HepG2 (cell line): ENCODE data around the gene TTYH1. TPM values are rescaled to one million over a fixed set of nuclear protein-coding genes. Genes with fewer than 3 reads are reported as not detected.

Experiments used
- FOXP1 ChIP-seq, 2 experiments: fragments of 450-650 bp in 1 of 2; IDR thresholded peaks; 2 replicates each; pipeline ENCODE4 v1.6.1; 2017 to 2018; ENCODE audit warnings: antibody characterized with exemption in 1 of 2
- GMEB1 ChIP-seq: sonication (generic); formaldehyde crosslinking; IDR thresholded peaks from 2 replicates; pipeline ENCODE4 v1.5.1; 2020; ENCODE audit warnings: missing genetic modification reagents, mild to moderate bottlenecking, borderline replicate concordance
- HNF1B ChIP-seq: sonication (generic); formaldehyde crosslinking; IDR thresholded peaks from 2 replicates; pipeline ENCODE4 v1.5.1; 2020; ENCODE audit warnings: mild to moderate bottlenecking, moderate library complexity, missing genetic modification reagents
- KLF16 ChIP-seq, 2 experiments: sonication (generic) in 1 of 2; formaldehyde crosslinking in 1 of 2; IDR thresholded peaks; 2 replicates each; pipeline versions ENCODE4 v1.6.1 to v1.8.0; 2016 to 2023; ENCODE audit warnings: missing genetic modification reagents in 2 of 2, missing compliant biosample characterization in 1 of 2
- NONO ChIP-seq, 2 experiments: fragments of 450-650 bp in 1 of 2; sonication (generic) in 1 of 2; formaldehyde crosslinking in 1 of 2; IDR thresholded peaks in 1 of 2; conservative IDR thresholded peaks in 1 of 2; 2 replicates each; pipeline versions ENCODE4 v1.6.1 to v1.8.0; 2017 to 2022; ENCODE audit warnings: mild to moderate bottlenecking in 1 of 2, missing genetic modification reagents in 1 of 2, moderate library complexity in 1 of 2
- ZMAT3 ChIP-seq: sonication (generic); formaldehyde crosslinking; conservative IDR thresholded peaks from 2 replicates; pipeline ENCODE4 v1.7.0; 2021; ENCODE audit warnings: missing genetic modification reagents
- ZNF142 ChIP-seq: sonication (generic); formaldehyde crosslinking; IDR thresholded peaks from 2 replicates; pipeline ENCODE4 v1.4.0; 2020; ENCODE audit warnings: missing genetic modification reagents
- ZNF512 ChIP-seq: sonication (generic); formaldehyde crosslinking; IDR thresholded peaks from 2 replicates; pipeline ENCODE4 v1.4.0; 2020; ENCODE audit warnings: mild to moderate bottlenecking, missing genetic modification reagents
- ZNF609 ChIP-seq: sonication (generic); formaldehyde crosslinking; IDR thresholded peaks from 2 replicates; pipeline ENCODE4 v1.4.0; 2020; ENCODE audit warnings: mild to moderate bottlenecking, missing genetic modification reagents, borderline replicate concordance
- polyA plus RNA-seq, 8 experiments: library from polyadenylated mRNA; depleted of rRNA in 3 of 8; stranded (reverse) in 7 of 8; unstranded in 1 of 8; fragments of >200 nt; fragmentation: Illumina TruSeq in 4 of 8; extraction: Trizol in 4 of 8; gene quantifications; 2 replicates each; pipeline versions ENCODE4 v1.2.1 to v1.2.3, GENCODE V29; 2011 to 2016; ENCODE audit warnings: low read depth in 4 of 8, missing spikeins in 1 of 8, mixed read lengths in 1 of 8; ENCODE audit not compliant: insufficient read depth in 1 of 8
- total RNA-seq, 5 experiments: library from RNA; depleted of rRNA; stranded (reverse); fragments of >200 nt; fragmentation: Illumina TruSeq; extraction: Trizol; gene quantifications; 2 replicates each; pipeline ENCODE4 v1.2.3, GENCODE V29; 2016; ENCODE audit warnings: low read depth in 1 of 5

TTYH1 gene
- total and polyA plus RNA-seq, 2 of the 13 experiments (the other 11 are each of a cell fraction or from before 2014, with no cell fraction given), result 6.9 to 19.9 TPM

- TF ChIP-seq ZNF512 (CRISPR knock-in tag), result no peak
- TF ChIP-seq ZMAT3 (CRISPR knock-in tag), result peak; percentile 80; the same call in 1 of the 2 replicates
- TF ChIP-seq ZNF609 (CRISPR knock-in tag), result peak; percentile 65; the same call in 1 of the 2 replicates
- TF ChIP-seq HNF1B (CRISPR knock-in tag), result peak; percentile 50; the same call in 1 of the 2 replicates
- TF ChIP-seq FOXP1 (IDR thresholded peaks at IDR 0.05), result no peak
- TF ChIP-seq FOXP1 (CRISPR knock-in tag; IDR thresholded peaks at IDR 0.05), result no peak
- 0 out of 2 replicates have a peak, but pooled peaks have one; percentile 51 for TF ChIP-seq ZNF142 (CRISPR knock-in tag)
- TF ChIP-seq GMEB1 (CRISPR knock-in tag), result peak; percentile 69; the same call in 1 of the 2 replicates
- TF ChIP-seq KLF16 (CRISPR knock-in tag; IDR thresholded peaks at IDR 0.05), result peak in 1 of 2 experiments; percentile 51; a peak in 1 of 4 replicates
- TF ChIP-seq NONO (IDR thresholded peaks at IDR 0.05), result no peak
- TF ChIP-seq NONO (CRISPR knock-in tag; conservative IDR thresholded peaks at IDR 0.05), result peak; percentile 42; the same call in 1 of the 2 replicates
Observed at GRCh38 chr19:54464630-54465425, 49.6 kb downstream of the TTYH1 start (continued).
